GM18868 (cell line): Measurements from ENCODE around the gene DCLK2.
A peak's percentile ranks its signal among the peaks of the same experiment; 100 is the strongest.

Source experiments
- ATAC-seq: cut with Tn5 transposase; IDR thresholded peaks from one replicate; pipeline ENCODE4 v1.9.1; 2021; ENCODE audit warnings: mild to moderate bottlenecking, moderate library complexity; ENCODE audit not compliant: unreplicated experiment

Gene DCLK2

DNA sequence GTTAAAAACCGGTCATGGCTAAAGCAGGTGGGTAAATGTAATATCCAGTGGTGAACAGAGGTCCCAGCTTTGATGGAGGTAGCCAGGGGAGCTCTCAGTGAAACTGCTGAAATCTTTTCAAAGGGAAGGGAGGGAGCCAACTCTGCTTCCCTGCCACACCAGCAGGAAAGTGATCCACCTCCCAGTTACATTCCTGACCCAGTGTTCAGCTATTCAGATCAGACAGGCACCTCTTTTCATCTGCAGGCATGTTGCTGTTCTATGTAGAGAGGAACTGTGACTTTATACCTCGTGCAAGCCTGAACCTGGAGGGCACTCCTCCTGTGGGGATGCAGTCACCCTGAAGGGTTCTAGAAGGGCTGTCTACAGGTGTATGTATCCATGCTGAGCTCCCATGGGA, 37.6 kb downstream of the DCLK2 start:
- ATAC-seq = no peak

DNA sequence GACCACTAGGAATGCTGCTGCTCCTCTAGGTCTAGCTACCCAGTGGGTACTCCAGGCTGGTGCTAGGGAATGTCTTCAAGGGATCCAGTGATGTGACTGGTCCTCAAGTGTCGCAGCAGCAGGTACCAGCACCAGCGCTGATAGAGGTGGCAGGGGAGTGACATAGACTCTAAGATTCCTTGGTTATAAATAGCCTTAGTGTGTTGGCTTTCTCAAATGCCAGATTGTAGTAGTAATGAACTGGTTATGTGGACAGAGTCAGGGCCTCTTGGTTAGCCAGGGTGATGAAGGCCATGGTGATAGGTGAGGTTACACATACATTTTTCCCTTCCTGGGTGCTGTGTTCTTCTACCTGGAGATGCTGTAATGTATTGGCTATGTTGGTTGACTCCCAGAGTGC, 38.3 kb downstream of the DCLK2 start:
- no peak for ATAC-seq

DNA sequence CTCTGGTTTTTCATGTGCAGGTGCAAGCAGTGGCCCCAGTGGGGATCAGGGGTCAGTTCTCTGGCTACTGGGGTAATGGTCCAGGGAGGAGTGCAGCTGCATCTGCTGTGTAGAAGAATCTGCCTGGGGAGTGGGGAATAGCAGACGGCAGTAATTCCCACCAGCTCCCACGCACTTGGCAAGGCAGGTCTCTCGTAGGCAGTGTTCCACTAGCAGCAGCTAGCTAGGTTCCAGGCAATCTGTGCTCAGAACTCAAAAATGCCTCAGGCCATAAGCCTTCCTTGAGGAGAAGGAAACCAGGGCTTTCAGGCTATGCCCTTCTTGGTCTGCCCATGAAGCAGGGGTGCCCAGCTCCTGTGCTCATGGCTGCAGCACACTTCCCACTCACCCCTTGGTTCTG, 38.8 kb downstream of the DCLK2 start:
- ATAC-seq = no peak

DNA sequence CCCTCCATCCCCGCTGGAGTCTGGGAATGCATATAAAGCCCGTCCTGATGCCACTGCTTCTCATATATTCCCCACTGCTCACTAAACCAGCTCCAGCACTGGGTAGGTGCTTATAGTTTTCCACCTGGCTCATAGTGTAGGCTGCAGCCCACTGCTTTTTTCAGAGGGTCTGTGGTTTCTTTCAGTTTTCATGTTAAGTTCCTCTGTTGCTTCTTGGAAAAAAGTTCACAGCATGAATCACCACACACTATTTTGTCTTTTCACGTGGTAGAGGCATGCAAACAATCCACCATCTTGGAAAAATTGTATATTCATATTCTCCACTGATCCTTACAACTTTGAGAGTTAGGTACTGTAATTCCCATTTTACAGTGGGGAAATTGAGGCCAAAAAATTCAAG, 39.4 kb downstream of the DCLK2 start:
- no peak for ATAC-seq

DNA sequence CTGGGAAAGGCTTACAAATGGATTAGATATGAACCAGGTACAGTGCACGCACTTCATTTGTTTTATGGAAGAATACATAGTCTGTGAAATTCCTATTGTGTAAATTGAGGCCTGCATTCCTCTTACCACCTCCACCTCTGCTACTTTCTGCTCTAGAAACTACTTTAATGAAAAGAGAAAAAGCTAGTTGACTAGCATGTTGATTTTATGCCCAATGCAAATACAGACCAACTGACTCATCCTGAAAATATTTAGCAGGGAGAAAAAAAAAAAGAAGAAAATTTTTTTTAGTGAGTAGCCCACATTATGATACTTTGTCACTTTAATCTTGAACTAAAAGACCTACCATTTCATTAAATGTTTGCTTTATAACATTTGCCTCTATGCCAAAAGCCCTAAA, 41.2 kb downstream of the DCLK2 start:
- ATAC-seq = no peak

DNA sequence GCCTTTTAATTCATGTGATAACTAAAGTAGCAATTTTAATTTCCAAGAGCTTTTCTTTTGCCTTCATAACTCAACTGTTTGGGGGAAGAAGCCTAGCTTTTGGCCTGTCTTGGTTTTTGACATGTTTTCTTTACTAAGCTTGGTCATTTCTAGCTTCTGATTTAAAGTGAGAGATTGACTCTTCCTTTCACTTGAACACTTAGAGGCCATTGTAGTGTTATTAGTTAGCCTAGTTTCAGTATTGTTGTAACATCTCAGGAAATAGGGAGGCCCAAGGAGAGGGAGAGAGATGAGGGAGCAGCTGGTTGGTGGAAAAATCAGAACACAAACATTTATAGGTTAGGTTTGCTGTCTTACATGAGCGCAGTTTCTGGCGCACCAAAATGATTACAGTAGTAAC, 44.8 kb downstream of the DCLK2 start:
- no peak for ATAC-seq

DNA sequence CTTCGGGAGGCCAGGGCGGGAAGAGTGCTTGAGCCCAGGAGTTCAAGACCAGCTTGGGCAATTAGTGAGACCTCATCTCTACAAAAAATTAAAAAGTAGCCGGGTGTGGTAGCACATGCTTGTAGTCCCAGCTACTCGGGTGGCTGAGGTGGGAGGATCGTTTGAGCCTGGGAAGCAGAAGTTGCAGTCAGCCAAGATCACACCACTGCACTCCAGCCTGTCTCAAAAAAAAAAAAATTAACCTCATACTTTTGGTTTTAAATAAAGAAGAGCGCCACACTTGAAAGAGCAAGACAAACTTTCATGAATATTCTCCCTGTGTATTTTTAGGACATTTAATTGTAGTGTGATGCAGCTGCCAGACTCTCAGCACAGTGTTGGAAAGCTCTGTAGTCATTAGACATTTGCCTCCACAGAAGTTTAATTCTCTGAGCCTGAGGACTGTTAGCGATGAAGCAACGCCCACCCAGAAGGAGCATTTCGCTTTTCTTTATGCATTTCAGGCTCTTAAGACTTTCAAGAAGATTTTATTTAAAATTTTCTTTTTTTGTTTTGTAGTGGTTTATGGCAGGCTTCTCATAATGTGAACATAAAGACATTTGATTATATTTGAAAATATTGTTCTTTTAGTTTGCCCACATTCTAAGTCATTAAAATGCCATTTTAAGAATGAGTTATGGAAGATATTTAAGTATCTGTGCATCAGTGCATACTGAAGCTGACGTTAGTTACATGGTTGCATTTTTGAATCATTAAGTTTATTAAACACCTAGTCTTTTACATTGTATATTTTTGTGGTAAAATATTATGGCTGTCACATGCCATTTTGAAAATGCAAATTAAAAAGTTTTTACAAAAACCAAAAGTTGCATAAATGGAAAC, 45.8 kb downstream of the DCLK2 start:
- no peak for ATAC-seq

DNA sequence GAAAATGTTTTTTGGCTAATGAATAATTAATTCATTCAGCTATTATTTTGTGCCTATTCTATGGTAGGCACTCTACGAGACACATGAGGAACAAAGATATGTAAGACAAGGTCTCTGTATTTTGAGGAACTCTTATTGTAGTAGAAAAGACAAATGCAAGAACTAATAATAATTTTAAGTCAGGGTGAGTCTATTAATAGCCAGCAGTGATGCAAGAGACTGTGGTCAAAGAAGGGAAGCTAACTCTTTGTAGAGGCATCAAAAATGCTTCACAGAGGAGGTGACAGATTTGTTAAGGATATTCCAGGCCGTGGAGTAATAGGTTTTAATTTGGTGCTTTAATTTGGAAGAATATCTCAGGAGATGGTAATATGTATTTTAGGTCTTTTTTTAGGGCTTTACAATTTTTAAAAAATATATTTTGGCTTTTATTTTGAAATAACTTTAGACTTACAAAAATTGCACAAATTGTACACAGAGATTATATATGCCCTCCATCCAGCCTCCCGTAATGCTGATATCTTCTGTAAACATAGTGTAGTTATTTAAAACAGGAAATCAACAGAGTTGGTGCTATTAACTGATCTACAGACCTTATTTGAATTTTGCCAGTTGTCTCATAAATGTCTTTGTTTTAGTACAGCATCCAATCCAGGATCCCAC, 48.1 kb downstream of the DCLK2 start:
- peak; percentile 54 for ATAC-seq

DNA sequence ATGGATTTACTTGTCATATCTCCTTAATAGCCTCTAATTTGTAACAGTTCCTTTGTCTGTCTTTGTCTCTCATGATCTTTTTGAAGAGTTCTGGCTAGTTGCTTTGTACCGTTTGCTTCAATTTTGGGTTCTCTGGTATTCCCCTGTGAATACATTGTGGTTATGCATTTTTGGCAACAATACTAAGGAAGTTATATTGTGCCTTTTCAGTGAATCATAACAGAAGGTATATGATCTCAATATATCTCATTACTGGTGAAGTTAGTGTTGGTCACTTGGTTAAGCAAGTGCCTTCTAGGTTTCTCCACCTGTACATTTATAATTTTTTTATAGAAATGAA, 48.6 kb downstream of the DCLK2 start:
- peak; percentile 78 for ATAC-seq

DNA sequence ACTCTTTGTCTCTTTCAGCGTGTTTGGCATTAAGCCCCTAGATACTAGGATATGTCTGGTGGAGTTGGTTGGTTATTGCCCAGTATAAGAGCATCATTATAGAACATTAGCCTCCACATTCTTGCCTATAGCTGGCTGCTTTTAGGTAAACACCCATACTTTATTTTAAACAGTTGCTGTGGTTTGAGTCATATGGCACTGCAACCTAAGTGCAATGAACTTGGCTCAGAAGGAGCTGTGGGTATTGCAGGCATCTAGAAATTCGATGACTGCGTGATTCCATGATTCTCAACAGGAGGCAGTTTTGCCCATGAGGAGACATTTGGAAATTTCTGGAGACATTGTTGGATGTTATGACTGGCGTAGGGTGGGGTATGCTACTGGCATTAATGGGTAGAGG, 49.5 kb downstream of the DCLK2 start:
- no peak for ATAC-seq

DNA sequence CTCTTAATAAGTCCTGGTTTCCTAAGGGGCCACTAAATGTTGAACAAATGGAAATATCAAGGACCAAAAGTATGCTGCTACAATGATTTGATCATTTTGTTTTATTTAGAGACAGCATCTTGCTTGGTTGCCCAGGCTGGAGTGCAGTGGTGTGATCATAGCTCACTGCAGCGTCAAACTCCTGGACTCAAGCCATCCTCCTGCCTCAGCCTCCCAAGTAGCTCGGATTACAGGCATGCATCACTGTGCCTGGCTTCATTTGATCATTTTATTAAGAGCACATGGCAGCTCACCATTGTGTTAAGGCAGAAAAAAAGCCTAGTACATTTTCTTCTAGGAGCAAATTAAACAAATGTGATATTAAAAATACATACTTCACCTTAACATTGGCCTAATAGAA, 52.7 kb downstream of the DCLK2 start:
- no peak for ATAC-seq

DNA sequence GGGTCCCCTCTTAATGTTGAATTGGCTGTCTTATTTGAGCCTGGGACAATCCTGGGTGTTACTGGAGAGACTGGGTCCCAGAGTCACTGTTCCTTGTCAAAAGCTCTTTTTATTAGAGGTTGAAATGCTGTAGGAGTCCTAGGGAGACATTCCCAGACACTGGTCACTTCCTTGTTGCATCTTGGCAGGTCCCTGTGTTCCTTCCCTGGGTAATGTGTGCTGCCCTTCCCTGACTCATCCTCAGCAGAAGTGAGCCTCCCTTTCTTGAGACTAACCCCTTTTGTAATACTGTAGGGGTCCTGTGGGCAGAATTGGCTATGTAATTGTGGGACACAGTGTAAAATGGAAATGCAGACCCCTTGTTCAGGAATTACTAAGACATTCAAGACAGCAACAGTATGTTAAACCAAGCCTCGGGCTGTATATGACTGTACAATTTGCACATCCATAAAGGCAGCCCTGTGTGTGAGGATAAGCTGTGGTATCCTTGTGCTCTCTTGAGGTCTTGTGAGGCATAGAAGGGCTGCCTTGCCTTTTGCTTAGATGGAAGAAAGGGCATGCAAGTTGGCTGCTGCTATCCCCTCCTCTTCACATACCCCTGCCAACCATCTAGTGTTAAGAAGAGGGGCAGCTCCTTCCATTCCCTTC, 53.5 kb downstream of the DCLK2 start:
- ATAC-seq = no peak

DNA sequence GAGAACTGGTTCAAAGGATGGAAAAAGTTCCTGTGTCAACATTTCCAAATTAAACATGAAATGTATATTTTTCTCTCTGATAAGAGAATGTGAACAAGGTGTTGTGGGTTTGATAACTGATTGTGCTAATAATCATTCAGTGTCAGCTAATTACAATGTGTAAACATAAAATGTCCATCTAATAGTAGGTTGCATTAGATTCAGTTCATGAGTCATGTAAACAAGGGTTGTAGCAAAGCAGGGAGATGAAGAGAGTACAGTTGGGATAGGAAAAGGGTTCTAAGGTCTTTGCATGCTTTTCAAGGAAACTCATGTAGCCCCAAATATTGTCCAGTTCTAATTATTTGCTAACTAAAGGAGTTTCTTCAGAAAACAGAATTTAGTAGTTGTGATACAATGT, 55.4 kb downstream of the DCLK2 start:
- ATAC-seq = no peak

DNA sequence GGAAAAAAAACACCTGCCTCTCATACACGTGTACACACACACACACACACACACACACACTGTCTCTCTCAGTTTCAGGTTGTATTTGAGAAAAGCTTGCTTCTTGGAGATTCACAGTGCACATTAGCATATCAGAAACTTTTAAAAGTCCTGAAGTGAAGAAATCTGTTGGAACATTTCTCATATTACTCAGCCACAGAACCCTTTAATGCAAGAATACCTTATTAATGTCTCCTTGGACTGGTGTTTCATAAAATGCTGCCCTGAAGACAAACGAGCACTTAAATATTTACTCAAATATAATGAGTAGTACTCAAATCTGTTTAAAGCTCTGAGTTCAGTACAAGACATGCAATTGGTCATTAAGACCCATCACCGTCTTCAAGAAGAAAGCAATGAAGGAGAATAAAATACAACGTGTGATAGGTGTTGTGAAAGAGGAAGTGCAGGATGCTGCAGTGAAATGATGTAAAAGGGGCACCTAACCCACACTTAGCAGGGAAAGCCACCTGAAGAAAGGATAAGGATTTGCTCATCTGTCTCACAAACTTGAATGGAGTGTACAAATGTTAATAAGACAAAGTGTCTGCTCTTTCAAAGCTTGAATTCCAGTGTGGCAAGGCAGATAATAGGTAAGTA, 57.0 kb downstream of the DCLK2 start:
- no peak for ATAC-seq

DNA sequence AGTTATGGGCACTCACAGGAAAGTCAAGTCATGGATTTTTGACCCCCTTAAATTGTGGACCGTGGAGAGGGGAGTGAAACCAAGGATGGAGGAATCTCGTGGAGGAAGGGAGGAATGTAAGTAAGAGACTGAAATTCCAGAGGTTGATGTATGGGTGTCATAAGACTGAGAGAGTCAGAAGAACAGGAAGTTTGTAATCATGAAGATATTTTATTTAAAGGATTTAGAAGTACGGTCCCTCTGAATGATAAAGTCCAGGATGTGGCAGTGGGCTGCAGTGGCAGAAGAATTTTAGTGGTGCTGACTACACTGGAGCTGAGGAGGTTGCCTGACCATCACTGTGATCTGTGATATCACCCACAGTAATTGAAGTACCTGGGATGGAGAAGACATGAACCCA, 57.8 kb downstream of the DCLK2 start:
- no peak for ATAC-seq

DNA sequence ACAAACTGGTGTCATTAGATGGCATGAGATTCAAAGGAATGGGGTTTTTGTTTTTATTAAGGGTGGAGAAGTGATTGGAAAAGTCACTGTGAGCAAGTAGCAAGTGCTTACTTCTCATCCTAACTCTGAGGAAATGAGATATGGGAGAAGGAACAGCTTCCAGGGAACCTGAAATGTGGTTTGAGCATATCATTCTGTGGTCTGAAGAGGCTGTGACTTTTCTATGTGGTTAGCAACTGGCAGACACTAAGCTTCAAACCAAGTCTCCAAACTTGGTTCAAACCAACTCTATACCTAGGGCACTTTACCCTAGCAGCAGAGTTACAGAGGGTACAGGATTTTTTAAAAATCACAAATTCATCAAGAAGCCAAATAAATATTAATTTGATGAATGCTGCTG, 58.2 kb downstream of the DCLK2 start:
- no peak for ATAC-seq

DNA sequence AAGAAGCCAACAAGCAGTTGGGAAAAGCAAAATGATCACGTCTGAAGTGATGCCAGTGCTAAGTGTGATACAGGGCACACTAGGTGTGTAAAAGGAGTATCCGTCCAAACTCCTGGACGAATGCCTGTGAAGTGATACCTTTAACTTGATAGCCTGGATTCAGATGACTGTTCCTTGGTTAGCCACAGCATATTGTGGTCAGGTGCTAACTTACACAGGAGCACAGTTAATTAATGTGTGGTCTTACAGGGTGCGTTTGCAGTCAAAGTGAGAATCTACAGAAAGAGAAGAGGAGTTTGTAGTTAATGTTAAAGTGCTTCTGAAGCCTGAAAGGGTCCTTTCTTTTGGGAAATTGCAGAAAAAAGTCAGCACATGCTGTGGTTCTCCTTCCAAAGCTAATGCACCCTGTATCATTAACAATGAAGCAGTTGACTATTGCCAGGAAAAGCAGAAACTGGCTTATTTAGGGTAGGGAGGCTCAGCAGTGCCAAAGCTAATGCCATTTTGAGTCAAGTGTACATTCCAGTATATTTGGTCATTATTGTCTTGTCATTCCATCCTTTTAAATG, 61.1 kb downstream of the DCLK2 start:
- no peak for ATAC-seq

DNA sequence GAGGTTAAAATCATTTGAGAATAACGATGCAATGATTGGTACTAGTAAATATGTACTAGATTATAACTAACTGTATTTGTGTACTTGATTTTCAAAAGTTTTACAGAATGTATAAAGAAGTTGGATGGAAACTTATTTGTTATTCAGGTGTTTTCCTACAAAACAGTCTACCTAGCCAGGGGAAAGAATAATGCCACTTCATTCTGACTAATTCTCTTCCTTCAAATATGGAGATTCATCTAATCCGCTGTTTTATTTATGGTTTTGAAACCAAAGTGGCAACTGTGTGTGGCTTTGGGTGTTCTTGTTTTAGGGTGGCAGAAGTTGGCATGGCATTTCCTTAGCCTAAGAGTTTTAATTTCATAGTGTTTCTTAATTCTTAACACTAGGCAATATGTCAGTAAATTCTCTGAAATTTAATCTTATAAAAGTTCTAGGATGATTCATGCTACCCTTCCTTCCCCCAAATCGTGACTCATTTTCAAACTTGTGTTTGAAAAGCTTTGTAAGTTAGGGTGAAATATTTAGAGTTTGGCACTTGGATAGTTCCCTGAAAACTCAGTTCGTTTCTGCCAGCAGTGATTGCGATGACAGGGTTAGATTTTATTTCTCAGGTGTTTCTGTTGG, 62.6 kb downstream of the DCLK2 start:
- no peak for ATAC-seq

DNA sequence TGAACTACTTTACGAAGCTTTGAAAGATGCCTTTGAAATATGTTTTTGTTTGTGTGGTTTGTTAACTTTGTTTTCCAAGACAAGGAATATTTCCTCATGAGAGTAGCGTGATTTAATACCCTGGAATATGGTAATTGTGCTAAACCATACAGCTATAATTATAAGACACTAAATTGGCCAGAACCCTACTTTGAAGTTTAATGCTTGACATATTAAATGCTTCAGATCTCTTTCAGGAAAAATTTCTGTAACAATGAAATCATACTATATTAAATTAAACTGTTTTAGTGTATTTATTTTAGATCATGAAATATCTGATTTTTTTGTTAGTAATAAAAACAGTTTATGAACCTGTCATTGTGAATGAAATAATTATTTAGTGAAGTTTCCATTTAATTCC, 63.5 kb downstream of the DCLK2 start:
- no peak for ATAC-seq

DNA sequence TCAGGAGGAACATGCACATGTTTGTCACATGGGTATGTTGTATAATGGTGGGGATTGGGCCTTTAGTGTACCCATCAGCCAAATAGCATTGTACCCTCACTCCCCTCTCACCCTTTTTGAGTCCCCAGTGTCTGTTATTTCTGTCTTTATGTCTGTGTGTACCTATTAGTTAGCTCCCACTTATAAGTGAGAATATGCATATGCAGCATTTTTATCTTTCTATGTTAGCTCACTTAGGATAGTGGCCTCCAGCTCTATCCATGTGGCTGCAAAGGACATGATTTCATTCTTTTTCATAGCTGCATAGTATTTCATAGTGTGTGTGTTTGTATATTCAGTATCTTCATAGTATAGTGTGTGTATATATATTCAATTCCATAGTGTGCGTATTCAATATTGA, 64.6 kb downstream of the DCLK2 start:
- ATAC-seq = no peak
